ENCODE measurements around the gene PSD.

The PSD gene

GRCh38 chr10:102403115-102403514 lies 15.5 kb downstream of the PSD start:
- DNase-seq (ENCODE audit: low spot score), result no peak

- no peak for DNase-seq (ENCODE audit: low spot score)
These were observed 16.1 kb downstream of the PSD start for GRCh38 chr10:102402512-102402896.

GRCh38 chr10:102401735-102402511 lies 16.7 kb downstream of the PSD start:
- no peak for DNase-seq (ENCODE audit: low spot score)

- DNase-seq (ENCODE audit: low spot score), result no peak
These were observed 17.3 kb downstream of the PSD start for GRCh38 chr10:102401342-102401654.

- DNase-seq (ENCODE audit: low spot score), result no peak
These were observed 17.8 kb downstream of the PSD start for GRCh38 chr10:102400598-102401341.

- DNase-seq (ENCODE audit: low spot score), result no peak
These were observed 18.5 kb downstream of the PSD start for GRCh38 chr10:102400076-102400475.

- peak; percentile 81 for DNase-seq (ENCODE audit: low spot score)
These were observed 19.2 kb downstream of the PSD start for GRCh38 chr10:102399217-102400021.

- DNase-seq (ENCODE audit: low spot score), result no peak
These were observed 20.2 kb downstream of the PSD start for GRCh38 chr10:102398172-102399020.

GRCh38 chr10:102397222-102398171 lies 21.1 kb downstream of the PSD start:
- no peak for DNase-seq (ENCODE audit: low spot score)

GRCh38 chr10:102396730-102397151 lies 21.8 kb downstream of the PSD start:
- no peak for DNase-seq (ENCODE audit: low spot score)

- no peak for DNase-seq (ENCODE audit: low spot score)
These were observed 22.3 kb downstream of the PSD start for GRCh38 chr10:102396317-102396650.

- DNase-seq (ENCODE audit: low spot score), result peak; percentile 89
These were observed 22.9 kb downstream of the PSD start, which contains the start of gene NFKB2 for GRCh38 chr10:102395400-102396316. NFKB2 (plus strand) TSS chr10:102395705; CDS start chr10:102395960, 255 bp downstream.

- no peak for DNase-seq (ENCODE audit: low spot score)
These were observed 23.7 kb downstream of the PSD start for GRCh38 chr10:102394801-102395399.

- peak; percentile 97 for DNase-seq (ENCODE audit: low spot score)
These were observed 24.3 kb downstream of the PSD start for GRCh38 chr10:102394079-102394800.

GRCh38 chr10:102393411-102394078 lies 25.0 kb downstream of the PSD start:
- DNase-seq (ENCODE audit: low spot score), result peak; percentile 84

GRCh38 chr10:102392306-102392705 lies 26.3 kb downstream of the PSD start:
- DNase-seq (ENCODE audit: low spot score), result no peak

GRCh38 chr10:102389894-102390293 lies 28.7 kb downstream of the PSD start:
- no peak for DNase-seq (ENCODE audit: low spot score)

Data from HuH-7 (cell line).